ENCODE measurements around the gene OTUD7B.

DNA sequence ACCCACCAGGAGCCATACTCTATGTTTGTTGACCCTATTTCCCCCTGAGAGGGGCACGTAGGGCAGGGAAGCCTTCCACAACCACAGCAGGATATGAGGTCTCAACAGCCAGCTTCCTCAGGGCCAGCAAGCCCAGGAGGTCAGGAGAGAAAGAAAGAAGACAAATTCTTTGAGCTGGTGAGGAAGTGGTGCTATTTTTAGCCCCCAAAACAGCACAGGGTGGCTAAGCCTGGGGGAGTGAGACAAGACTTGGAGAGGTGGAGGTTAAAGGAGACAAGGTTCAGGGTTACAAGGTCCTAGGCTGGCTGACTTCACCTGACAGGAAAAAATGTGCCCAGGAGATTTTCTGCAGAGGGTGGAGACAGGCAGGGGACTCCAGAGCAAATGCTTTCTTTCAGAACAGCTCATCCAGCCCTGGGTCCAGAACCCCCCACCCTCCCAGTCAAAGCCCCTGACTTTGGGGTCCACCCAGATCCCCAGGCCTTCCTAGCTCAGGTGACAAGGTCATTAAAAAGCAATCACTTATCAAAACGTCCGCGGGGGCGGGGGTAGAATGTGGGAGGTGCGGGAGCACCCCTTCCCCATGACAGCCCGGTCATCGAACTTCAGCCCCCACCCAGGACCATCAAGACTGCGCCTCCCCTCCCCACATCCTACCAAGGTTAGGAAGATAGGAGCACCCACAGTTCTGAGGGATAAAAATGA is 94.2 kb downstream of the OTUD7B start:
- TF ChIP-seq ZNF558 (tag by site-specific recombination; IDR thresholded peaks at IDR 0.05), result no peak
- TF ChIP-seq RBAK (tag by site-specific recombination; IDR thresholded peaks at IDR 0.05), result no peak
- no peak for TF ChIP-seq CTCF (tag by site-specific recombination; IDR thresholded peaks at IDR 0.05)
- no peak for TF ChIP-seq TCF7L2 (IDR thresholded peaks at IDR 0.05; ENCODE audit: borderline replicate concordance, low read depth, low read length)
- TF ChIP-seq ZNF777 (tag by site-specific recombination; IDR thresholded peaks at IDR 0.05; ENCODE audit: borderline replicate concordance), result no peak
- TF ChIP-seq ZNF639 (tag by site-specific recombination; IDR thresholded peaks at IDR 0.05), result no peak
